Liver (tissue), 9 donors: ENCODE measurements around the gene RRM2. TPM values are rescaled to one million over a fixed set of nuclear protein-coding genes. Genes with fewer than 3 reads are reported as not detected.

ENCODE experiments used
- DNase-seq: peaks from one replicate; pipeline ENCODE4 v3.0.0-alpha.2; 2017; ENCODE audit warnings: low spot score
- H3K27ac ChIP-seq, 2 donors: one replicate each; pipeline ENCODE4 v1.7.0; 2013; ENCODE audit warnings: inconsistent platforms in 2 of 2, low read length in 2 of 2, control low read depth in 1 of 2, low read depth in 1 of 2, mild to moderate bottlenecking in 1 of 2
- H3K27me3 ChIP-seq, 4 donors: one replicate each; pipeline versions ENCODE4 v1.6.1 to v1.7.0; 2013; ENCODE audit warnings: low read length in 3 of 4, inconsistent platforms in 1 of 4, mild to moderate bottlenecking in 1 of 4, moderate library complexity in 1 of 4; ENCODE audit not compliant: control insufficient read depth in 4 of 4, insufficient read depth in 4 of 4
- H3K36me3 ChIP-seq, 4 donors: one replicate each; pipeline versions ENCODE4 v1.6.1 to v1.7.0; 2013; ENCODE audit warnings: low read length in 3 of 4, mild to moderate bottlenecking in 3 of 4, low read depth in 1 of 4, moderate library complexity in 1 of 4; ENCODE audit not compliant: control insufficient read depth in 4 of 4, insufficient read depth in 3 of 4
- H3K4me1 ChIP-seq, 4 donors: one replicate each; pipeline versions ENCODE4 v1.6.1 to v1.7.0; 2013; ENCODE audit warnings: low read length in 3 of 4, mild to moderate bottlenecking in 3 of 4, moderate library complexity in 1 of 4; ENCODE audit not compliant: control insufficient read depth in 4 of 4, insufficient read depth in 4 of 4
- H3K4me3 ChIP-seq, 3 donors: one replicate each; pipeline versions ENCODE4 v1.6.1 to v1.7.0; 2013; ENCODE audit warnings: low read length in 3 of 3, control low read depth in 1 of 3, low read depth in 1 of 3, mild to moderate bottlenecking in 1 of 3
- H3K9ac ChIP-seq, 2 donors: one replicate each; pipeline ENCODE4 v1.7.0; 2013; ENCODE audit warnings: low read length in 2 of 2, mild to moderate bottlenecking in 2 of 2, moderate library complexity in 2 of 2, control low read depth in 1 of 2, low read depth in 1 of 2
- H3K9me3 ChIP-seq, 4 donors: one replicate each; pipeline versions ENCODE4 v1.6.1 to v1.7.0; 2013; ENCODE audit warnings: low read length in 3 of 4; ENCODE audit not compliant: control insufficient read depth in 4 of 4
- CTCF ChIP-seq: fragments of 150-350 bp; IDR thresholded peaks from 2 replicates; pipeline ENCODE4 v1.5.1; 2017; ENCODE audit warnings: improper control_type of control experiment, low read depth, low read length; ENCODE audit not compliant: missing input control
- EGR1 ChIP-seq, 2 donors: IDR thresholded peaks; 2 replicates each; pipeline ENCODE4 v1.6.1; 2016 to 2018; ENCODE audit warnings: antibody characterized with exemption in 2 of 2, low read depth in 2 of 2
- FOXA1 ChIP-seq: IDR thresholded peaks from 2 replicates; pipeline ENCODE4 v1.6.1; 2016; ENCODE audit warnings: antibody characterized with exemption
- FOXA2 ChIP-seq: IDR thresholded peaks from 2 replicates; pipeline ENCODE4 v1.6.1; 2016; ENCODE audit warnings: antibody characterized with exemption
- GABPA ChIP-seq, 2 donors: IDR thresholded peaks in 1 of 2; conservative IDR thresholded peaks in 1 of 2; 2 replicates each; pipeline ENCODE4 v1.6.1; 2016; ENCODE audit warnings: antibody characterized with exemption in 2 of 2, mild to moderate bottlenecking in 1 of 2, moderate library complexity in 1 of 2
- HNF4A ChIP-seq, 2 donors: conservative IDR thresholded peaks; 2 replicates each; pipeline ENCODE4 v1.6.1; 2016; ENCODE audit warnings: antibody characterized with exemption in 2 of 2, mild to moderate bottlenecking in 2 of 2
- HNF4G ChIP-seq: IDR thresholded peaks from 2 replicates; pipeline ENCODE4 v1.6.1; 2016; ENCODE audit warnings: antibody characterized with exemption
- JUND ChIP-seq, 2 donors: IDR thresholded peaks; 2 replicates each; pipeline ENCODE4 v1.6.1; 2016; ENCODE audit warnings: antibody characterized with exemption in 2 of 2
- NR2F2 ChIP-seq: IDR thresholded peaks from 2 replicates; pipeline ENCODE4 v1.6.1; 2016; ENCODE audit warnings: antibody characterized with exemption
- RAD21 ChIP-seq, 2 donors: IDR thresholded peaks; 2 replicates each; pipeline ENCODE4 v1.6.1; 2016; ENCODE audit warnings: antibody characterized with exemption in 2 of 2, mild to moderate bottlenecking in 2 of 2
- REST ChIP-seq: IDR thresholded peaks from 2 replicates; pipeline ENCODE4 v1.6.1; 2016; ENCODE audit warnings: antibody characterized with exemption, mild to moderate bottlenecking
- RXRA ChIP-seq, 2 donors: IDR thresholded peaks; 2 replicates each; pipeline ENCODE4 v1.6.1; 2017 to 2018; ENCODE audit warnings: antibody characterized with exemption in 2 of 2, mild to moderate bottlenecking in 1 of 2
- SP1 ChIP-seq: IDR thresholded peaks from 2 replicates; pipeline ENCODE4 v1.6.1; 2018; ENCODE audit warnings: antibody characterized with exemption, mild to moderate bottlenecking
- TAF1 ChIP-seq: conservative IDR thresholded peaks from 2 replicates; pipeline ENCODE4 v1.6.1; 2016; ENCODE audit warnings: antibody characterized with exemption, mild to moderate bottlenecking
- YY1 ChIP-seq: IDR thresholded peaks from 2 replicates; pipeline ENCODE4 v1.6.1; 2016; ENCODE audit warnings: antibody characterized with exemption, mild to moderate bottlenecking
- ZBTB33 ChIP-seq: IDR thresholded peaks from 2 replicates; pipeline ENCODE4 v1.6.1; 2016; ENCODE audit warnings: antibody characterized with exemption
- WGBS: extraction: QIAGEN DNeasy Blood & Tissue Kit; methylation state at CpG from one replicate; pipeline ENCODE4 v1.1.7; 2013; 5-methylcytosine and 5-hydroxymethylcytosine counted together
- polyA plus RNA-seq, 2 donors: library from polyadenylated mRNA; stranded (reverse) in 1 of 2; unstranded in 1 of 2; fragments of 200-250 nt in 1 of 2; fragments of >200 nt in 1 of 2; fragmentation: Nextera tagmentation in 1 of 2; extraction: Ambion mirVana in 1 of 2; gene quantifications; one replicate each; pipeline versions ENCODE4 v1.2.1 to v1.2.3, GENCODE V29; 2013 to 2015
- total RNA-seq, 2 donors: library from RNA; depleted of rRNA; stranded (reverse); fragments of >200 nt; gene quantifications; one replicate each; pipeline ENCODE4 v1.2.3, GENCODE V29; 2014
- TF ChIP-seq, protein P1 (sequence below): IDR thresholded peaks from 2 replicates; pipeline ENCODE4 v1.6.1; 2016; ENCODE audit warnings: antibody characterized with exemption
- donor health status: healthy.
- donor health status: healthy.
- donor health status: healthy.
- donor health status: healthy.
- donor health status: healthy.

RRM2 gene
- total and polyA plus RNA-seq, 4 donors = 3.9 to 124 (median 18.5) TPM

DNA sequence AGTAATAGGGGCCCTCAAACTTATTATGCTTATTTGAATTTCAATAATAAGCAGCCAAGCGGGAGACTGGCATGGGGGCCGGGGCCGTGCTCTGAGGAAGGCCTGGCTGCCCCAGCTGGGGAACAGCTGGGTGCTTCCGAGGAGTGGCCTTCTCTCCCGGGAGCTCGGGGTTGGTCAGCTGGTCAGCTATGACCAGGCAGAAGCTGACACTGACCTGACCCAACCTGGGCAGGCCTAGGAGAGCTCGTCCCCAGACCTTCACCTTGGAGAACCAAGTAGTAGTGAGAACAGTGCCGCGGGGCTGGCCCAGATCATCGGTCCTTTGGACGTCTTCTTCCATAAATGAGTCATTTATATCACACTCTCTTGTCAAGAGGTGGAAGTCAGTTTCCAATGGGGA lies 36.1 kb downstream of the RRM2 start:
- Histone ChIP-seq H3K4me1 (no peaks in the 10 kb centered on the region), H3K27me3 (no peaks in the 10 kb centered on the region), H3K36me3 (no peaks in the 10 kb centered on the region), H3K4me3 (no peak overlapping the region), H3K27ac (no peak overlapping the region), H3K9ac (no peak overlapping the region), H3K9me3 (no peaks in the 10 kb centered on the region)
- 91% methylated on average over 11 of the region's 11 CpGs for WGBS
- no peak for DNase-seq
- TF ChIP-seq FOXA2 (no peak), EGR1 (IDR thresholded peaks at IDR 0.05; ENCODE audit: low read depth in 2 of 2) (no peak), ZBTB33 (no peak), CTCF (no peak), GABPA (IDR thresholded peaks at IDR 0.05 in 1 of 2, conservative IDR thresholded peaks at IDR 0.05 in 1 of 2) (no peak), TAF1 (no peak), FOXA1 (no peak), NR2F2 (no peak), HNF4G (no peak), JUND (IDR thresholded peaks at IDR 0.05) (no peak)
- TF ChIP-seq, protein P1, sequence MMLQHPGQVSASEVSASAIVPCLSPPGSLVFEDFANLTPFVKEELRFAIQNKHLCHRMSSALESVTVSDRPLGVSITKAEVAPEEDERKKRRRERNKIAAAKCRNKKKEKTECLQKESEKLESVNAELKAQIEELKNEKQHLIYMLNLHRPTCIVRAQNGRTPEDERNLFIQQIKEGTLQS = no peak

GRCh38 chr2:10159086-10159485 lies 36.5 kb downstream of the RRM2 start:
- Histone ChIP-seq H3K36me3 (no peaks in the 10 kb centered on the region), H3K27ac (no peak overlapping the region)
- 96% methylated on average over 6 of the region's 6 CpGs for WGBS

More at GRCh38 chr2:10159086-10159485, 36.5 kb downstream of the RRM2 start:
- no peaks in the 10 kb centered on the region for H3K9me3 ChIP-seq
- no peak overlapping the region for H3K9ac ChIP-seq
- no peak overlapping the region for H3K4me3 ChIP-seq
- no peaks in the 10 kb centered on the region for H3K4me1 ChIP-seq
- no peak for DNase-seq
- TF ChIP-seq YY1 (no peak), GABPA (IDR thresholded peaks at IDR 0.05 in 1 of 2, conservative IDR thresholded peaks at IDR 0.05 in 1 of 2) (no peak), RXRA (IDR thresholded peaks at IDR 0.05) (no peak), TAF1 (no peak), FOXA1 (no peak), HNF4A (conservative IDR thresholded peaks at IDR 0.05) (no peak), NR2F2 (no peak), FOXA2 (no peak), RAD21 (IDR thresholded peaks at IDR 0.05) (no peak), ZBTB33 (no peak), SP1 (no peak), REST (no peak)
- TF ChIP-seq, protein P1 = no peak
- no peaks in the 10 kb centered on the region for H3K27me3 ChIP-seq
